ENCODE measurements around the gene PIK3C3.

The PIK3C3 gene

GRCh38 chr18:42068030-42068429 is 113.0 kb downstream of the PIK3C3 start:
- TF ChIP-seq ZBTB7A (IDR thresholded peaks at IDR 0.05; ENCODE audit: low read depth), result no peak

GRCh38 chr18:42069036-42069435 is 114.0 kb downstream of the PIK3C3 start:
- TF ChIP-seq EP300 (IDR thresholded peaks at IDR 0.05; ENCODE audit: borderline replicate concordance) (no peak), TAF1 (IDR thresholded peaks at IDR 0.05; ENCODE audit: low read depth) (no peak), CREB1 (IDR thresholded peaks at IDR 0.05; ENCODE audit: low read depth) (no peak), RAD21 (IDR thresholded peaks at IDR 0.05; ENCODE audit: low read depth) (no peak), ZBTB7A (IDR thresholded peaks at IDR 0.05; ENCODE audit: low read depth) (no peak), MAX (IDR thresholded peaks at IDR 0.05) (no peak), CEBPB (IDR thresholded peaks at IDR 0.05) (no peak), USF1 (IDR thresholded peaks at IDR 0.05) (no peak), EGR1 (IDR thresholded peaks at IDR 0.05) (no peak), FOXM1 (IDR thresholded peaks at IDR 0.05; ENCODE audit: borderline replicate concordance, low read depth) (no peak), NFIC (IDR thresholded peaks at IDR 0.05) (no peak), YY1 (IDR thresholded peaks at IDR 0.05; ENCODE audit: low read depth) (no peak), TCF12 (IDR thresholded peaks at IDR 0.05; ENCODE audit: low read depth) (no peak), TEAD4 (IDR thresholded peaks at IDR 0.05) (no peak)
- TF ChIP-seq, protein P1, sequence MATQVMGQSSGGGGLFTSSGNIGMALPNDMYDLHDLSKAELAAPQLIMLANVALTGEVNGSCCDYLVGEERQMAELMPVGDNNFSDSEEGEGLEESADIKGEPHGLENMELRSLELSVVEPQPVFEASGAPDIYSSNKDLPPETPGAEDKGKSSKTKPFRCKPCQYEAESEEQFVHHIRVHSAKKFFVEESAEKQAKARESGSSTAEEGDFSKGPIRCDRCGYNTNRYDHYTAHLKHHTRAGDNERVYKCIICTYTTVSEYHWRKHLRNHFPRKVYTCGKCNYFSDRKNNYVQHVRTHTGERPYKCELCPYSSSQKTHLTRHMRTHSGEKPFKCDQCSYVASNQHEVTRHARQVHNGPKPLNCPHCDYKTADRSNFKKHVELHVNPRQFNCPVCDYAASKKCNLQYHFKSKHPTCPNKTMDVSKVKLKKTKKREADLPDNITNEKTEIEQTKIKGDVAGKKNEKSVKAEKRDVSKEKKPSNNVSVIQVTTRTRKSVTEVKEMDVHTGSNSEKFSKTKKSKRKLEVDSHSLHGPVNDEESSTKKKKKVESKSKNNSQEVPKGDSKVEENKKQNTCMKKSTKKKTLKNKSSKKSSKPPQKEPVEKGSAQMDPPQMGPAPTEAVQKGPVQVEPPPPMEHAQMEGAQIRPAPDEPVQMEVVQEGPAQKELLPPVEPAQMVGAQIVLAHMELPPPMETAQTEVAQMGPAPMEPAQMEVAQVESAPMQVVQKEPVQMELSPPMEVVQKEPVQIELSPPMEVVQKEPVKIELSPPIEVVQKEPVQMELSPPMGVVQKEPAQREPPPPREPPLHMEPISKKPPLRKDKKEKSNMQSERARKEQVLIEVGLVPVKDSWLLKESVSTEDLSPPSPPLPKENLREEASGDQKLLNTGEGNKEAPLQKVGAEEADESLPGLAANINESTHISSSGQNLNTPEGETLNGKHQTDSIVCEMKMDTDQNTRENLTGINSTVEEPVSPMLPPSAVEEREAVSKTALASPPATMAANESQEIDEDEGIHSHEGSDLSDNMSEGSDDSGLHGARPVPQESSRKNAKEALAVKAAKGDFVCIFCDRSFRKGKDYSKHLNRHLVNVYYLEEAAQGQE (IDR thresholded peaks at IDR 0.05; ENCODE audit: low read depth), result no peak

GRCh38 chr18:42072407-42072806 is 117.4 kb downstream of the PIK3C3 start:
- TF ChIP-seq CEBPB (IDR thresholded peaks at IDR 0.05) (no peak), MAX (IDR thresholded peaks at IDR 0.05) (no peak), YY1 (IDR thresholded peaks at IDR 0.05; ENCODE audit: low read depth) (no peak)
- TF ChIP-seq, protein P1 (IDR thresholded peaks at IDR 0.05; ENCODE audit: low read depth), result no peak

DNA sequence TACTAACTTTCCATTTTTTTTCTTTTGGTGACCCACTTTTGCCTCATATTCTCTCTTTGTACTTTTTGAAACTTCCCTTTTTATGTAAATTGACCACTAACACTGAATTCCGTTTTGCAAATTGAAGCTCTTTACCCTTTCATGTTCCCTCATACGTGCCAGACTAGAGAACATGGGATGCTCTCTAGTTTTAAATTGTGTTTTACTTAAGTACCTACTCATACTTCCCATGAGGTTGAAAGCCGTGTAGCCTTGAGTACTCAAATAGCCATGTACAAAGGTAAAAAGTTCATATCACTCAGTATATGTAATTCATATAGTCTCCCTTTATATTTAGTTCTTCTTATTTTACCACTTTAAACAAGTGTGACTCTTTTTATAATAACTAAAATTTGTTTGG is 119.7 kb downstream of the PIK3C3 start:
- no peak for TF ChIP-seq EGR1 (IDR thresholded peaks at IDR 0.05)
- TF ChIP-seq ZBTB7A (IDR thresholded peaks at IDR 0.05; ENCODE audit: low read depth), result no peak
- TF ChIP-seq RAD21 (IDR thresholded peaks at IDR 0.05; ENCODE audit: low read depth), result no peak
- no peak for TF ChIP-seq TAF1 (IDR thresholded peaks at IDR 0.05; ENCODE audit: low read depth)
- no peak for TF ChIP-seq MAX (IDR thresholded peaks at IDR 0.05)
- no peak for TF ChIP-seq NFIC (IDR thresholded peaks at IDR 0.05)
- TF ChIP-seq TEAD4 (IDR thresholded peaks at IDR 0.05), result no peak
- TF ChIP-seq EP300 (IDR thresholded peaks at IDR 0.05; ENCODE audit: borderline replicate concordance), result no peak
- TF ChIP-seq TCF12 (IDR thresholded peaks at IDR 0.05; ENCODE audit: low read depth), result no peak
- TF ChIP-seq, protein P1 (IDR thresholded peaks at IDR 0.05; ENCODE audit: low read depth), result no peak
- TF ChIP-seq CREB1 (IDR thresholded peaks at IDR 0.05; ENCODE audit: low read depth), result no peak
- no peak for TF ChIP-seq CEBPB (IDR thresholded peaks at IDR 0.05)
- no peak for TF ChIP-seq USF1 (IDR thresholded peaks at IDR 0.05)
- no peak for TF ChIP-seq YY1 (IDR thresholded peaks at IDR 0.05; ENCODE audit: low read depth)
- no peak for TF ChIP-seq FOXM1 (IDR thresholded peaks at IDR 0.05; ENCODE audit: borderline replicate concordance, low read depth)

DNA sequence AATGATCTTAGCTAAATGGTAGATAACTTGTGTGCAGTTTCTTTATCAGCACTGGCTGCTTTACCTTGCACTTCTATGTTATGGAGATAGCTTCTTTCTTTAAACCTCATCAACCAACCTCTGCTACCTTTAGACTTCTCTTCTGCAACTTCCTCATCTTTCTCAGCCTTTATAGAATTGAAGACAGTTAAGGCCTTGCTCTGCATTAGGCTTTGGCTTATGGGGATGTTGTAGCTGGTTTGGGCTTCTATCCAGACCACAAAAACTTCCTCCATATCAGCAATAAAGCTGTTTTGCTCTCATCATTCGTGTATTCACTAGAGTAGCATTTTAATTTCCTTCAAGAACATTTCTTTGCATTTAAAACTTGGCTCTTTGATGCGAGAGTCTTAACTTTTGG is 123.7 kb downstream of the PIK3C3 start:
- TF ChIP-seq FOXM1 (IDR thresholded peaks at IDR 0.05; ENCODE audit: borderline replicate concordance, low read depth), result no peak
- TF ChIP-seq TCF12 (IDR thresholded peaks at IDR 0.05; ENCODE audit: low read depth), result no peak
- TF ChIP-seq TAF1 (IDR thresholded peaks at IDR 0.05; ENCODE audit: low read depth), result no peak
- no peak for TF ChIP-seq RAD21 (IDR thresholded peaks at IDR 0.05; ENCODE audit: low read depth)
- TF ChIP-seq NFIC (IDR thresholded peaks at IDR 0.05), result no peak
- TF ChIP-seq TEAD4 (IDR thresholded peaks at IDR 0.05), result no peak
- TF ChIP-seq, protein P1 (IDR thresholded peaks at IDR 0.05; ENCODE audit: low read depth), result no peak
- no peak for TF ChIP-seq EGR1 (IDR thresholded peaks at IDR 0.05)
- TF ChIP-seq EP300 (IDR thresholded peaks at IDR 0.05; ENCODE audit: borderline replicate concordance), result no peak
- TF ChIP-seq ZBTB7A (IDR thresholded peaks at IDR 0.05; ENCODE audit: low read depth), result no peak
- TF ChIP-seq CREB1 (IDR thresholded peaks at IDR 0.05; ENCODE audit: low read depth), result no peak
- TF ChIP-seq MAX (IDR thresholded peaks at IDR 0.05), result no peak
